RKO (cell line): ENCODE measurements around the gene KIR2DL3.
"Not testable (repeated sequence)": the region's sequence is repeated elsewhere in the genome, so short reads cannot be mapped to it uniquely, and the experiment has no call there.

Experiments
- DNase-seq: peaks from one replicate; pipeline ENCODE4 v3.0.0-alpha.2; 2016; ENCODE audit warnings: low spot score

KIR2DL3 gene

GRCh38 chr19:54744080-54744479 is 5.8 kb downstream of the KIR2DL3 start:
- DNase-seq: not testable (repeated sequence)

GRCh38 chr19:54747614-54748322 is 9.5 kb downstream of the KIR2DL3 start:
- peak; percentile 49 for DNase-seq

GRCh38 chr19:54750276-54750675 is 12.0 kb downstream of the KIR2DL3 start:
- not testable (repeated sequence) for DNase-seq

GRCh38 chr19:54756204-54757110 is 18.1 kb downstream of the KIR2DL3 start:
- DNase-seq: not testable (repeated sequence)

GRCh38 chr19:54758577-54758976 is 20.3 kb downstream of the KIR2DL3 start:
- DNase-seq: not testable (repeated sequence)

- peak; percentile 6 for DNase-seq
These were observed 25.9 kb downstream of the KIR2DL3 start for GRCh38 chr19:54764219-54764618.

- DNase-seq: not testable (repeated sequence)
These were observed 28.2 kb downstream of the KIR2DL3 start for GRCh38 chr19:54766464-54766863.

- DNase-seq: not testable (repeated sequence)
These were observed 31.3 kb downstream of the KIR2DL3 start, which contains the start of gene KIR2DL1 for GRCh38 chr19:54769646-54770045. Gene KIR2DL1 (plus strand): TSS chr19:54769793. CDS start chr19:54769851, 58 bp downstream.

- not testable (repeated sequence) for DNase-seq
These were observed 32.2 kb downstream of the KIR2DL3 start for GRCh38 chr19:54770511-54770910.

- DNase-seq: not testable (repeated sequence)
These were observed 33.0 kb downstream of the KIR2DL3 start for GRCh38 chr19:54771018-54771960.

- not testable (repeated sequence) for DNase-seq
These were observed 34.4 kb downstream of the KIR2DL3 start for GRCh38 chr19:54772666-54773065.

GRCh38 chr19:54775095-54775815 is 36.9 kb downstream of the KIR2DL3 start:
- not testable (repeated sequence) for DNase-seq

- DNase-seq: not testable (repeated sequence)
These were observed 37.5 kb downstream of the KIR2DL3 start for GRCh38 chr19:54775830-54776229.

GRCh38 chr19:54777851-54778250 is 39.5 kb downstream of the KIR2DL3 start:
- DNase-seq: not testable (repeated sequence)

GRCh38 chr19:54778896-54779295 is 40.6 kb downstream of the KIR2DL3 start:
- DNase-seq: not testable (repeated sequence)

GRCh38 chr19:54782916-54783315 is 44.6 kb downstream of the KIR2DL3 start:
- DNase-seq: not testable (repeated sequence)

- DNase-seq: not testable (repeated sequence)
These were observed 47.9 kb downstream of the KIR2DL3 start for GRCh38 chr19:54786091-54786723.

GRCh38 chr19:54788154-54788553 is 49.8 kb downstream of the KIR2DL3 start:
- DNase-seq: not testable (repeated sequence)

- no peak for DNase-seq
These were observed 52.4 kb downstream of the KIR2DL3 start for GRCh38 chr19:54790711-54791110.

- no peak for DNase-seq
These were observed 53.2 kb downstream of the KIR2DL3 start for GRCh38 chr19:54791476-54791875.
